ENCODE data around the gene EHHADH.

GRCh38 chr3:185292238-185292637 lies 38.4 kb upstream of the EHHADH start:
- no peak for TF ChIP-seq CTCF (IDR thresholded peaks at IDR 0.05)
- TF ChIP-seq RAD21 (IDR thresholded peaks at IDR 0.05; ENCODE audit: low read length): no peak
- no peak for TF ChIP-seq POLR2AphosphoS5 (IDR thresholded peaks at IDR 0.05; ENCODE audit: low read depth, low read length)
- TF ChIP-seq RCOR1 (IDR thresholded peaks at IDR 0.05; ENCODE audit: low read length): no peak
- no peak for TF ChIP-seq EP300 (IDR thresholded peaks at IDR 0.05; ENCODE audit: borderline replicate concordance in 1 of 2, low read depth in 1 of 2, low read length in 1 of 2)
- TF ChIP-seq MXI1 (IDR thresholded peaks at IDR 0.05; ENCODE audit: low read depth, low read length): no peak
- TF ChIP-seq NFIC (IDR thresholded peaks at IDR 0.05; ENCODE audit: borderline replicate concordance): no peak
- TF ChIP-seq, protein P1, sequence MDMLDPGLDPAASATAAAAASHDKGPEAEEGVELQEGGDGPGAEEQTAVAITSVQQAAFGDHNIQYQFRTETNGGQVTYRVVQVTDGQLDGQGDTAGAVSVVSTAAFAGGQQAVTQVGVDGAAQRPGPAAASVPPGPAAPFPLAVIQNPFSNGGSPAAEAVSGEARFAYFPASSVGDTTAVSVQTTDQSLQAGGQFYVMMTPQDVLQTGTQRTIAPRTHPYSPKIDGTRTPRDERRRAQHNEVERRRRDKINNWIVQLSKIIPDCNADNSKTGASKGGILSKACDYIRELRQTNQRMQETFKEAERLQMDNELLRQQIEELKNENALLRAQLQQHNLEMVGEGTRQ (IDR thresholded peaks at IDR 0.05; ENCODE audit: borderline replicate concordance, low read depth, low read length): no peak
- TF ChIP-seq GABPA (IDR thresholded peaks at IDR 0.05; ENCODE audit: low read depth): no peak
- no peak for TF ChIP-seq MAX (IDR thresholded peaks at IDR 0.05; ENCODE audit: low read depth)
- no peak for TF ChIP-seq RFX5 (IDR thresholded peaks at IDR 0.05; ENCODE audit: low read length)
- no peak for TF ChIP-seq FOXJ3 (CRISPR knock-in tag; IDR thresholded peaks at IDR 0.05)
- no peak for TF ChIP-seq ZBTB33 (IDR thresholded peaks at IDR 0.05; ENCODE audit: borderline replicate concordance, low read depth)
